Amniotic epithelial cell (primary cell): ENCODE results near the gene MIER1.
"Not testable (repeated sequence)": the region's sequence is repeated elsewhere in the genome, so short reads cannot be mapped to it uniquely, and the experiment has no call there.

Experiments used
- DNase-seq: peaks from one replicate; pipeline ENCODE4 v3.0.0-alpha.2; 2010; ENCODE audit warnings: low read depth

Gene MIER1

DNA sequence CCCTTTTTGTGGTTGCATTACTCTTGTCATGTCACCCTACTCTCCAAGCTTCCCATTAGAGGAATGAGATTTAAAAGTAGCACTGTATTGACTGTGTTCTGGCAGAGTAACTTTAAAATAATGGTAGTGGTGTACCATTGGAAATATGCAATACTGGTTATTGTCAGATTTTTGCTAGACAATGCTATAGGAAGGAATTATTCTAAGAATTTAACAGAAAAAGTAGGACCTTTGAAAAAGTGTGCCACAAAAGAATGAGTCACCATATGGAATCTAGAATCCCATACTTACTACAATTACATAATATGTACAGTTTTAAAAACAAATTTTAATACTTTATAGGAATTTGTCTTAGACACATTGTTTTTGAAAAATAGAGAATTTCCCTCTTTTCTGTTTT is 13.8 kb downstream of the MIER1 start:
- peak; percentile 42 for DNase-seq

DNA sequence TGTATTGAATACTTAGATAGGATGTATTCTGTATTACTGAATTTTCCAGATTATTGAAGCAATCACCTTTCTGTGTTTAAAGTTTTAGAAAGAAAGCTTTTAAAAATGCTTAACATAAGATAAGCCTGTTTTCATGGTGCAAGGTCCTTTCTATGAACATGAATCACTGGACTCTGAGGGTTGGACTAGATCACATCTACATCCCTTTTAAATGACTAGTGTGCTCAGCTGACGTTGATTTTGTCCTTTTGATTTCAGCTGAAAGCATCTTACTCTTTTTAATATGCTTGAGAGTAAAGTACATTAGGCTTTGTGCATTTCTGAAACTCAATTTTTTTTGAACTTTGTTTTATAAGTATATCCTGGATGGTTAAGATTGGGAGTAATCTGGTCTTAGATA is 16.2 kb downstream of the MIER1 start:
- DNase-seq: peak; percentile 78

DNA sequence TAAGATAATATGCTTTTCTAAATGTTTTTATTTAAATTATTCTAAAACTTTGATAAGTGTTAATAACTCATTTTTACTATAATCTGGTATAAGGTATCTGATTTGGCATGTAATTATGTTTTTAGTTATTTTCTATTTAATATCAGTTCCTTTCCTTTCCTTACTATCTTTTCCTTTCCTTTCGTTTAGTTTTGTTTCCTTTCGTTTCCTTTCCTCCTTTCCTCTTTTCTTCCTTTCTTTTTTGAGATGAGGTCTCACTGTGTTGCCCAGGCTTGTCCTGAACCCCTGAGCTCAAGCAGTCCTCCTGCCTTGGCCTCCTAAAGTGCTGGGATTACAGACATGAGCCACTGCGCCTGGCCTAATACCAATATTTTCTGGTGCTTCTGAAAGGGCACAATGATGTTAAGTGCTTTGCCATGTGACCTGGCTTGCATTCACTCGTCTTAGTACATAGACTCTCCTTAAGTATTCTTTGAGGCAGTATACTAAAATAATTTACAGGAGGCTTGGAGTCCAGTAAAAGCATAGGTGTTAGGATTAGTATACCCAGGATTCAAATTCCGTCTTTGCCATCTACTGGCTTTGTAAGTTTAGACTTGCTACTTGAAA is 18.7 kb downstream of the MIER1 start:
- no peak for DNase-seq

- peak; percentile 80 for DNase-seq
Observed at GRCh38 chr1:66944330-66945274, 19.8 kb downstream of the MIER1 start.

DNA sequence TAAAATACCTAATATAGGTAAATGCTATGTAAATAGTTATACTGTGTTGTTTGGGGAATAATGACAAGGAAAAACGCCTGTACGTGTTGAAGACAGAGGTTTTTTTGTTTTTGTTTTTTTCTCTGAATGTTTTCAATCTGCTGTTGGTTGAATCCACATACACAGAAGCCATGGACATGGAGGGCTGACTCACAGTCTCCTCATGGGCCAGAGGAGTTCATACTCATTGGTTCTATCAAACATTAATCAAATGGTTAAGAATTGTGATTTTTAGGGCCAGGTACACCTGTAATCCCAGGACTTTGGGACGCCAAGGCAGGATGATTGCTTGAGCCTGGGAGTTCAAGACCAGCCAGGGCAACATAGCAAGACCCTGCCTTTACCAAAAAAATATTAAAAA is 20.5 kb downstream of the MIER1 start:
- DNase-seq: no peak

GRCh38 chr1:66947267-66947666 is 22.5 kb downstream of the MIER1 start:
- no peak for DNase-seq

DNA sequence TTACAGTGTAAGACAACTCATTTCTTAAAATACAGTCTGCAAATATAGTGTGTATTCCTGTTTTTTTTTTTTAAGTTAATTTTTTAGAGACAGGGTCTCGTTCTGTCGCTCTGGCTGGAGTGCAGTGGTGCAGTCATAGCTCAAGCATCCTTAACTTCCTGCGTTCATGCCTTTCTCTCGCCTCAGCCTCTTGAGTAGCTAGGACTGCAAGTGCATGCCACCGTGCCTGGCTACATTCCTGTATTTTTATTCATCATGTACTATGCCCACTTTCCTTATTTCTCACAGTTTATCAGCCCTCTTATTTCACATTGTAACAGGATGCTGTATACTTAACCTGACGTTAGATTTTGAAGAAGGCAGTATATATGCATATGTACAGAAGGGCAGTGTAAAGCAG is 26.7 kb downstream of the MIER1 start:
- peak; percentile 82 for DNase-seq

- no peak for DNase-seq
Observed at GRCh38 chr1:66954208-66954607, 29.4 kb downstream of the MIER1 start.

GRCh38 chr1:66957938-66958337 is 33.1 kb downstream of the MIER1 start:
- DNase-seq: no peak

DNA sequence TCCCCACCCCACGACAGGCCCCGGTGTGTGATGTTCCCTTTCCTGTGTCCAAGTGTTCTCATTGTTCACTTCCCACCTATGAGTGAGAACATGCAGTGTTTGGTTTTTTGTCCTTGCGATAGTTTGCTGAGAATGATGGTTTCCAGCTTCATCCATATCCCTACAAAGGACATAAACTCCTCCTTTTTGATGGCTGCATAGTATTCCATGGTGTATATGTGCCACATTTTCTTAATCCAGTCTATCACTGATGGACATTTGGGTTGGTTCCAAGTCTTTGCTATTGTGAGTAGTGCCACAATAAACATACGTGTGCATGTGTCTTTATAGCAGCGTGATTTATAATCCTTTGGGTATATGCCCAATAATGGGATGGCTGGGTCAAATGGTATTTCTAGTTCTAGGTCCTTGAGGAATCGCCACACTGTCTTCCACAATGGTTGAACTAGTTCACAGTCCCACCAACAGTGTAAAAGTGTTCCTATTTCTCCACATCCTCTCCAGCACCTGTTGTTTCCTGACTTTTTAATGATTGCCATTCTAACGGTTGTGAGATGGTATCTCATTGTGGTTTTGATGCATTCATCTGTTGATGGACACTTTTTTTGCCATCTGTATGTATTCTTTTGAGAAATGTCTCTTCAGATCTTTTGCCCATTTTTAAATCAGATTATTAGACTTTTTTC is 41.5 kb downstream of the MIER1 start:
- DNase-seq: not testable (repeated sequence)

- no peak for DNase-seq
Observed at GRCh38 chr1:66968574-66968973, 43.8 kb downstream of the MIER1 start.

DNA sequence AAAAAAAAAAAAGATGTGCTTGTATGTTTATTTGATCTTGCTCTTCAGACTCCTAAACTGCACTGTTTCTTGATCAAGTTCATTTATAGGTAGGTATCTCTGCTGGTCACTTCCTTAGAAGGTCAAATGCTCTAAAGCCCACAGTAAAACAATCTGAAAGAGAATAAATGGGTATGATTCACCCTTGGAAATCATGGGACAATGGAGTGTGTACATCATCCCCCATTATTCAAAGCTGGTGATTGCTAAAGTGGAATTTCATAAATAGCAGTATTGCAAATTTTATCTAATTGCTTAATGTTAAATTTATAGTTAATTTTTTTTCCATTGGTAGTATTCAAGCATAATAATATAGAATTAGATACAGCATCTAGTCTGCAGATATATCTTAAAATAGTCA is 53.4 kb downstream of the MIER1 start:
- DNase-seq: peak; percentile 25

- not testable (repeated sequence) for DNase-seq
Observed at GRCh38 chr1:66979621-66980020, 54.8 kb downstream of the MIER1 start.

DNA sequence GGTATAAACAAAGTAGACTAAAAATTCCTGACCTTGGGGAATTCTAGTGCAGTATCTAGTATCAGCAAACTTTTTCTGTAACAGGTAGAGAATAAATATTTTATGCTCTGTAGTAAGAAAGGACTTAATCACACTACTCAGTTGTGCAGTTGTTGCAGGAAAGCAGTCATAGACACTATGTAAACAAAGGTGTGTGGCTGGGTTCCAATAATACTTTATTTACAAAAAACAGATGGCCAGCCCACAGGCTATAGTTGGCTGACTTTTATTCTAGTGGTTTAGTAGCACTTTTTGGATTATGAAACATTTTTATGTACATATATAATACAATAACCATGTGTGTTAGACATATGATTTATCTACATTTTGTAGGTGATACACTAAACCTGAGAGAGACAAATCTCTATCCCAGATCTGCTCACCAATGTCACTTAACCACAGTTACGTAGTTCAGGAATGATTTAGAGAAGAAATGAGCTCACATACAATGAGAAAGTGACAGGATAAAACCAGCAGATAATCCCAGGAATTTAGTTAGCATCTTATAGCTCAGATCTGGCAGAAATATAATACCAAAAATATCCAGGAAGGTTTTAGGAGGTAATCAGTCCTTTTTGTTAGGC is 56.1 kb downstream of the MIER1 start:
- peak; percentile 47 for DNase-seq

DNA sequence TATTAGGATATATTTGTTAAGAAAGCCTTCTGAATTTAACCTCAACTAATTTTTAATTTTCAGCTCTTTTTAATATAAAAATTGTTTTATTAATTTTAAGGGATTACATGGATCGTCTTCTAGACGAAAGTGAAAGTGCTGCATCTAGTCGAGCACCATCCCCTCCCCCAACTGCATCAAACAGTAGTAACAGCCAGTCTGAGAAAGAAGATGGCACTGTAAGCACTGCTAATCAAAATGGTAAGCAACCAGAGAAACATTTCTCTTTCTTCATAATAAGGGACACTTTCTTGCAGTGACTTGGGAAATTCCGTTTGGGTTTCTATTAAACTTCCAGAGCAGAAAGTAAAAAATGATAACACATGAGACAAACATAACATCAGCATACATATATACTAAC is 56.9 kb downstream of the MIER1 start:
- peak; percentile 38 for DNase-seq

GRCh38 chr1:66982561-66983260 is 57.9 kb downstream of the MIER1 start:
- DNase-seq: no peak

DNA sequence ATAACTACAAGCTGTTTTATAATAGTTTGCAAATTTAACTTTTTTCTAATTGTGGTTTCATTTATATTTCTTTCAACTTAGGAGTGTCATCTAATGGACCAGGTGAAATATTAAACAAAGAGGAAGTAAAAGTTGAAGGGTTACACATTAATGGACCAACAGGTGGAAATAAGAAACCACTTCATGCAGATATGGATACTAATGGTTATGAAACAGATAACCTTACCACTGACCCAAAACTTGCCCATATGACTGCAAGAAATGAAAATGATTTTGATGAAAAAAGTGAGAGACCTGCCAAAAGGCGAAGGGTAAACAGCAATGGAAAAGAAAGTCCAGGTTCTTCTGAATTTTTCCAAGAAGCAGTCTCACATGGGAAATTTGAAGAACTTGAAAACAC is 59.7 kb downstream of the MIER1 start:
- no peak for DNase-seq

- no peak for DNase-seq
Observed at GRCh38 chr1:66985835-66986234, 61.0 kb downstream of the MIER1 start.

- DNase-seq: no peak
Observed at GRCh38 chr1:66993076-66993475, 68.3 kb downstream of the MIER1 start.

DNA sequence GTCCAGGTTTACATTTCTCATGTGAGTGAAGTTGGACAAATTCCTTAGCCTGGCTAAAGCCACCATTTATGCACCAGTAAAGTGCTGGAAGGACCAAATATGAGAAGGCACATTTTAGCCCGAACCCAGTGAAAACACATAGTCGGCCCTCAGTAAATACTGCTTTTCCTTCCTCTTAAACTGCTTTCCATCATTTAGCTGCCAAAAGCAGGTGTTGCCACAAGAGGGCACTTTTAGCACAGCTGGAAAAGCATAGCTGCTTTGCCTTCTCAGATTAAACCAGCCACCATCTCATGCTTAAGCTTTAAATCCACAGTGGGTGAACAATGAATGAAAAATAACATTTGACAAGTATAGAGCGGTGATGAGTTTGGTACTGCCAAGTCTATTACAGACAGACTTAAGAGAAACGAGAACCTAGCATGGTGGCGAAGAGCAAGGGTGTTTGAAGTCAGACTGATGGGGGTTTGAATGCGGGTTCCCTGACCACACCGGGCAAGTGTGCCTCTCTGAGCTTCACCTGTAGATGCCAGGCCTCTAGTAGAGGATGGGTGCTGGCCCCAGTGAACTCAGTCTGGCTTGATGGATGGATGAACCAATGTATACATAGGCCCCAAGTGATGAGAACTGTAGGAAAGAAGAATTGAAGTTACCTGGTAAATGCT is 71.4 kb downstream of the MIER1 start:
- DNase-seq: peak; percentile 72

GRCh38 chr1:66998972-66999371 is 74.2 kb downstream of the MIER1 start:
- peak; percentile 15 for DNase-seq
